GM19238 (cell line): Measurements from ENCODE around the gene FAM20B.
"Not testable (repeated sequence)": the region's sequence is repeated elsewhere in the genome, so short reads cannot be mapped to it uniquely, and the experiment has no call there.

Experiments used
- DNase-seq: peaks from one replicate; pipeline ENCODE4 v3.0.0; 2011; ENCODE audit warnings: low spot score; ENCODE audit not compliant: insufficient read length

The FAM20B gene

DNA sequence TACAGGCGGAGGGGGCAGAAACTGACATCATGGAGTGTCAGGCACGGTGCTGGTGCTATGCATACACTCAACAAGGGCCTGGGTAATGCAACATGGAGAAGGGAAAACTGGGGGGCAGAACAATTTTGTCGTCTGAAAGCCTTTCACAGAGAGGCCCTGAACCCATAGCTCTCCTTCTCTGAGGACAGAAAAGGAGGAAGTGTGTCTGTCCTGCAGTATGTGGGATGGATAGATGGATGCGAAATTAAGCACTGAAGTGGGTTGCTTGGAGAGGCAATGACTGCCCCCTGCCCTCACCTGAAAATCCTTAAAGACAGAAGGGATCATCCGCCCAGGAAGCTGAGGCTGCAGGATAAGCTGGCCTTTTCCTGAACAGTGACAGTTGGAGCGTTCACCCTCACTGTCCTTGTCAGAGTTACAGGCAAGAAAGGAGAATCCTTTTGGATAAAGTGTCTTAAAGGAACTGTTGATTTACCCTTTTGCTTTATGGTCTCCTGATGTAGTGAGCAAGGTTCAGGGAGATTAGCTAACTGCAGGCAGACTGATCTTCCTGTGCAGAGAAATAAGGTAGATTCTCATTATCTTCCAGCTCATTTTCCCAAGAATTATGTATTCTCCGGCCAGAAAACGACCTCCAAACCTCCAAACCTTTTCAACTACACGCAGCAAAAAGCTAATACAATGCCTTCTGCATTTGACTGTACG lies 1.6 kb upstream of the FAM20B start:
- no peak for DNase-seq

GRCh38 chr1:179025975-179026812 lies 500 bp downstream of the FAM20B start:
- peak; percentile 70 for DNase-seq

- DNase-seq: no peak
These were observed 1.3 kb downstream of the FAM20B start for GRCh38 chr1:179026813-179027669.

DNA sequence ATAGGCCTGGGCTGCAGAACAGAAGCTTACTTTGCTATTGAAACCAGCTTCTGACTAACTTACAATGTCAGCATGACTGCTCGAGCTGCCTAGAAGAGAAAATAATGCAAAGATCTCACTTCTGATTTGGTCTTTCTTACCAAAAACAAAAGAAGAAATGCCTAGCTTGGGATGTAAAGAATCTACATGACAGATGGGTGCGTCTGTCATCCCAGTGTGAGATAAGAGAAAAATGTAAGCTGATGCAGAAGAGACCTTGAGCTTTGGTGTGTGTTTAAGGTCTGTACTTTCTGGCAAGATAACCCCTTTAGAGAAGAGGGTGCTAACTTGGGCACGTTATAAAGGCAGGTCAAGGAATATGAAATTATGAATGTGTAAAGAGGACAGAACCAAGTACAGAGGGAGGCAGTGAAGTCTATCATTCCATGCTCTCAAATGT lies 3.6 kb downstream of the FAM20B start:
- no peak for DNase-seq

- no peak for DNase-seq
These were observed 4.4 kb downstream of the FAM20B start for GRCh38 chr1:179030130-179030529.

DNA sequence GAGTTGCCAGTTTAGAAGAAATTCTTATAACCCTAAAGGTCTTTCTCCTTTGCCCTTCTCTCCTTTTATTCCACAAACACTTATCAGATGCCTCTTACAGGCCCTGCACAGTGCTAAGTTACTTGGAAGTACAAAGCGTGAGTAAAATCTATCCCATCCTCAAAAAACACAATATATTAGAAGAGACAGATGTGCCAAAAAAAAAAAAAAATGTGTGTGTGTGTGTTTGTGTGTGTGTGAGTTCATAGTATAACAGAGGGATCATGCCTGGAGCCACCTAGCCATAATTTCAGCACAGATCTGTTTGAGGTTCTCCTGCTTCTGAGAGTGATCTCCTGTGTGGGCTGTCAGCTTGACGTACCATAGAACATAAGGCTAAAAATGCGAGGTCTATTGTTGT lies 5.0 kb downstream of the FAM20B start:
- no peak for DNase-seq

DNA sequence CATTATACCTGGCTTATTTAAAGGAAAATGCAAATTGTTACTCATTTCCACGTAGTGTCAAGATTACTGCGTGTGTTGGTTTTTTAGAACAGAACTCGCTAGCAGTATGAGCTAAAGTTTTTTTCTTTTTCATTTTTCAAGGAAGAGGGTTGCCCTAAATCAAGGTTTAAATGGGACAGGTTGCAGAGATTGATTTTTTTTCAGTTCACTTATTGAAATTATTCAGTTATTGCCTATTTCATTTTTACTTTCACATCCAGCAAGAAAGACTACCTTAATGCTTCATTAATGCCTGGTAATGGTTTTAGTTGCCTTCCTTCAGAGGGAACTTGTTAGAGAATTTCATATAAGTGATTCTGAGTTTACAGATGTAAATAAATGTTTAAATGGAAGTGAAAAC lies 5.6 kb downstream of the FAM20B start:
- no peak for DNase-seq

- DNase-seq: no peak
These were observed 6.3 kb downstream of the FAM20B start for GRCh38 chr1:179031855-179032513.

DNA sequence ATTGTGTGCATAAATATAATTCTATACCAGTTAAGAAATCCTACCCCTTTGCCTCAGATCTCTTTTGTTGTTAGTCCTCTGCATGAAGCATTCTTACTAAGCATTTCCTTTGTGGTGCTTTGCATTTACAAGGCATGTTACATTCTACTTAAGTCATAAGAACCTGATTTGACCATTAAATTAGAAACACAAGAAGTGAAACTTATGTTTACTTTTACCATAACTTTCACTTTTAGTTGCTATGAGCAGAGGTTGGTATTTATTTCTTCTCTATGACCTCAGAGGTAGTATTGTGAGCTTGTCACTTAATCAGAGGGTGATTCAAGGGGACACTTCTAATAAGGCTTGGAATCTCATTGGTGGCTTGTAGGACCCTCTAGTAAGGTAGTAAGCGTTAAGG lies 9.0 kb downstream of the FAM20B start:
- DNase-seq: peak; percentile 30

DNA sequence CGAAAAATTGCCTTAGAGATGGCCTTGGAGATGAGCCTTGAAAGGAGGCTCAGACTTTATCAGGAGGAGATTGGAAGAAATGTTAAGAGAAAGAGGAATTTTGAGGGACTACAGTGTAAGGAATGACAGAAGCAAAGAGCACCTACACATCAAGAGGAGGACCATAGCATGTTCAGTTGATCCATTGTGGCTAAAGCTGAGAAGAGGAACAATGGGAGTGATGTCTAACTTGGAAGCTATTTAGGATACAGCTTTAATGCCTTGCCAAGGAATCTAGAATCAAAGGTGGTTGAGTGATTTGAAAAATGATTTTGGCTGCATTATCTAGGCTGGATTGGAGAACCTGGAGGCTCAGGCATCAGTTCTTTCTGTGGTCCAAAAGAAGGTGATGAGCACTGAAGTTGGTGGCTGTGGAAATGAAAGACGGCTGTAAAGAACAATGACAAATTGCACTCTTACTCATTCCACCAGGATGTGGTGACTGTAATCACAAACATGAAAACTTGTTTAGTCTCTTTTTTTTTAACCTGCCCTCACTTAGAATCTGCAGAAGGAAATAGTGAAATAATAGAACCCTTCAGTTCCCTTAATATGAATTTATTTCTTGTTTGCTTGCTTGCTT lies 11.3 kb downstream of the FAM20B start:
- DNase-seq: peak; percentile 12

DNA sequence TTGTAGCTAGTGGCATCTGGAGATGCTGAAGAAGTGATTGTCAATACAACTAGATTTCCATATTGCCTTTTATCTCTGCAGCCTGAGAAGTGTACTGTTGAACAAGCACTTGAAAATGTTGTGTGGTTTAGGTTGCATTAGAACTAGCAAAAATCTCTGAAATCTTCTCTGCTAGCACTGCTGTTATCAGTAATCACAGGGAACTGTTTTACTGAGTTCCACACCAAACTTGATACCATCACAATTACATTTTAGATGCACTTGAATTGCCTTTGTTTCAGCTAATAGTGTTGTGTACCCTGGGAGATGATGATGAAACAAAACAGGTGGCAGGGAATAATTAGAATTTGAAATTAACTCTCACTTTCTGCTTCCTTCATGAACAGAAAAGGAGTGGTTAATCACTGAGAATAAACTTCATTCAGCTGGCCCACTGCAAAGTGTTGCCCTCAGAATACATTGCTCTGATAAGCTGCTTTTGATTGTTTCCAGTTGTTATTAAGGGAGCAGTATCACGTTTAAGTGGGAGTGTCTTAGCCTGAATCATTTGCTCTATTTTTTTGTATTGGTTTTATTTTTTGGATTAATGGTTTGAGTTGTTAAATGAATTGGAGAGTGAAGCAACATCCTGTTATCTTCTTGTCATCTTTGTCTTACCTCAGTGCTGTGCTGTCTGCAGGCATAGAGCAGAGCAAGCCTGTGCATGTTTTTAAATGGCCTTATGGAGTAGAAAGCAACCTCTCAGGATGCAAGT lies 13.0 kb downstream of the FAM20B start:
- no peak for DNase-seq

DNA sequence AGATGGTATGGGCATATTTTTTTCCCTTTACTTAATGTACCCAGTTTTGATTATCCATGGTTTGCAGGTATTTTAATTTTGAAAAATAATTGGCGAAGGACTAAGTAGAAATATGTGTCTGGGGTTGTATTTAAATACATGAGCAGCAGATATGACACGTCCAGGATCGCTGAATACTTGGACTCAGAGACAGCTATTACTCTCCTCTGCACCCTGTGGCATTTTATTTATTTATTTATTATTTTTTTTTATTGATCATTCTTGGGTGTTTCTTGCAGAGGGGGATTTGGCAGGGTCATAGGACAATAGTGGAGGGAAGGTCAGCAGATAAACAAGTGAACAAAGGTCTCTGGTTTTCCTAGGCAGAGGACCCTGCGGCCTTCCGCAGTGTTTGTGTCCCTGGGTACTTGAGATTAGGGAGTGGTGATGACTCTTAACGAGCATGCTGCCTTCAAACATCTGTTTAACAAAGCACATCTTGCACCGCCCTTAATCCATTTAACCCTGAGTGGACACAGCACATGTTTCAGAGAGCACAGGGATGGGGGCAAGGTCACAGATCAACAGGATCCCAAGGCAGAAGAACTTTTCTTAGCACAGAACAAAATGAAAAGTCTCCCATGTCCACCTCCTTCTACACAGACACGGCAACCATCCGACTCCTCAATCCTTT lies 13.9 kb downstream of the FAM20B start:
- not testable (repeated sequence) for DNase-seq

GRCh38 chr1:179040175-179040551 lies 14.5 kb downstream of the FAM20B start:
- DNase-seq: not testable (repeated sequence)

DNA sequence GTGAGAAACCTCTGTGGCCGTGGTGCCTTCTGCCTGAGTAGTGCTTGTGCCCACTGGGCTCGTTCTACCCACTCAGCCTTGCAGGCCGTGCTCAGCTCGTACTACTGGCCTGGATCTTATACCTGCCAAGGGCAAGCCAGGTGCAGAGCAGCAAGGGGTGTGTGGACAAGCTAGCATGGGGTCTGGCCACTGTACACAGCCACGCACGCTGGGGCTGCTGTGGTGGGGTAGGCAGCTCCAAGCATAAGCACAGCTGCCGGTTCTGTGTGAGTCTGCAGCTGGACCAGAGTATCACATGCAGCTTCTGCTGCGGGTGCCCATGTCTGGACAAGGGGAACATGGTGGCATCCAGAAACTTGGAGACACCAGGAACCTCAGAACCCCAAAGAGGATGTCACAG lies 16.4 kb downstream of the FAM20B start:
- DNase-seq: no peak

- DNase-seq: no peak
These were observed 17.0 kb downstream of the FAM20B start for GRCh38 chr1:179042700-179043099.

DNA sequence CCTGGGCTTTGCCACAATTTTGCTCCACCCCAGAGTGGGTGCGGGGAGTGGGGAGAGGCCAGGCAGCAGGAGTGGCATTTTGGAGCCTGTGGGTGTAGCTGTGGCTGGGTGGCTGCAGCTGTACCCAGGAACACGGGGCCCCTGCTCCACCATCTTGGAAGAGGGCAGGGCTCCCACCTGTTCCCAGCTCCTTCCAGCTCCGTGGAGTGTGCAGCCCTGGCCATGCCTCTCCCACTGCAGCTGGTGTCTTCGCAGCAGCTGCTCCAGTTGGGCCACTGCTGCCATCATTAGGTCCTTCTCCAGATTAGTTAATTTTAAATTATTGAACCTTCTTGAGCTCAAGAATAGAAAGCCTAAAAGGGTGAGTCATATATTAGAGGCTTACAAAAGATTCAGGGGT lies 17.6 kb downstream of the FAM20B start:
- no peak for DNase-seq

- DNase-seq: no peak
These were observed 18.2 kb downstream of the FAM20B start for GRCh38 chr1:179043907-179044306.

DNA sequence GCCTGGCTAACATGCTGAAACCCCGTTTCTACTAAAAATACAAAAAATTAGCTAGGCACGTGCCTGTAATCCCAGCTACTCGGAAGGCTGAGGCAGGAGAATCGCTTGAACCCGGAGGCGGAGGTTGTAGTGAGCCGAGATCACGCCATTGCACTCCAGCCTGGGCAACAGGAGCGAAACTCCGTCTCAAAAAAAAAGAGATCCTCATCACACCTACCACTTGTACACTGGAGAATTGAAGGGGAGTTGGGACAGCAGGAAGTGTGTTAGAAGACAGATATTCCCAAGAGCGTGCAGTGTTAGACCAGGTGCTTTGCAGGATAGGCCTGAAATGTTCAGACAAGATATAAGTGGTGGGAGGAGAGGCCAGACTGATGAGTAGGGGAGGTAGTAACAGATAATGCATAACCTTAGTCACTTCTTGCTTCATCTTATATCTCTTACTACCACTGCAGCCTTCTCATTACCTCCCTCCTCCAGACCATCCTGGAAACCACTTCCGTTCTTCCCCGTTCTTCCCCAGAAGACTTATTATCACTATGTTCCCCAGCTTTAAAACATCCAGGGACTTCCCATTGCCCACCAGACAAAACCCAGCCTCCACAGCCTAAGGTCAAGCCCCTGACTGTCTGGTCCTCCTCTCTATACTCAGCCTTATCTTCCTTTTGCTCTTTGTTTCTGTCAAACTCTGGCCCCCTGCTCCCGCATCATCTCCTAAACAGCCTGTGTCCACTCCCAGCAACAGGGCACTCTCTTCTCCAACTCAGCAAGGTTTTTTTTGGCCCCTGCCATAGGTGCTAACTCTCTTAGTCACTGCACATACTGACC lies 21.3 kb downstream of the FAM20B start:
- no peak for DNase-seq

GRCh38 chr1:179047636-179047997 lies 21.9 kb downstream of the FAM20B start:
- no peak for DNase-seq
